HepG2 (cell line): ENCODE results near the gene SDK2.

ENCODE experiments used
- SMYD3 ChIP-seq: sonication (generic); formaldehyde crosslinking; IDR thresholded peaks from 2 replicates; pipeline ENCODE4 v1.8.1; 2023; ENCODE audit warnings: mild to moderate bottlenecking, missing genetic modification reagents
- ZFX ChIP-seq: sonication (generic); formaldehyde crosslinking; IDR thresholded peaks from 2 replicates; pipeline ENCODE4 v1.4.0; 2020; ENCODE audit warnings: mild to moderate bottlenecking, low read depth, missing genetic modification reagents, moderate library complexity
- ZNF614 ChIP-seq: IDR thresholded peaks from 2 replicates; pipeline ENCODE4 v1.6.1; 2018; ENCODE audit warnings: missing biosample characterization, missing genetic modification reagents, inconsistent platforms, borderline replicate concordance

- no peak for TF ChIP-seq ZNF614 (CRISPR knock-in tag)
- no peak for TF ChIP-seq SMYD3 (CRISPR knock-in tag)
- TF ChIP-seq ZFX (CRISPR knock-in tag), result no peak
Observed at GRCh38 chr17:73352261-73352660, 292.0 kb downstream of the SDK2 start.
